Panc1 (cell line): ENCODE measurements around the gene CACNA1E. TPM values are rescaled to one million over a fixed set of nuclear protein-coding genes. Genes with fewer than 3 reads are reported as not detected.

Source experiments
- ATAC-seq: fragments of 200-7000 bp; cut with Tn5 transposase; 2 replicates; pipeline ENCODE4 v1.9.1; 2020; ENCODE audit warnings: mild to moderate bottlenecking, moderate library complexity
- Bru-seq: library from RNA; stranded (reverse); fragments of 400-500 nt; gene quantifications from one replicate; lab custom pipeline; 2021; lab: Mats Ljungman, UMichigan
- BruChase-seq, 2 experiments: library from RNA; stranded (reverse); fragments of 400-500 nt; gene quantifications; one replicate each; lab custom pipeline; 2021; lab: Mats Ljungman, UMichigan
- BruUV-seq: library from RNA; stranded (reverse); fragments of 400-500 nt; replicated peaks from 2 replicates; lab custom pipeline; 2021; lab: Mats Ljungman, UMichigan
- CTCF ChIA-PET: fragments of 300-600 bp; sonication (Branson Sonifier 250); formaldehyde crosslinking; loops from one replicate; lab custom pipeline; 2022; ENCODE audit warnings: antibody characterized with exemption; lab: Charles Lee
- POLR2A ChIA-PET: fragments of 300-600 bp; sonication (Branson Sonifier 250); formaldehyde crosslinking; loops from one replicate; lab custom pipeline; 2022; ENCODE audit warnings: antibody characterized with exemption; lab: Charles Lee
- DNase-seq: peaks from one replicate; pipeline ENCODE4 v3.0.0-alpha.2; 2010; ENCODE audit warnings: low read depth, low spot score
- H3K27ac ChIP-seq: 2 replicates; pipeline ENCODE4 v1.5.1; 2011; ENCODE audit warnings: mild to moderate bottlenecking, low read length, inconsistent platforms
- H3K27me3 ChIP-seq: fragments of 200-500 bp; sonication (Bioruptor generic); 2 replicates; pipeline ENCODE4 v1.6.0; 2014; ENCODE audit warnings: low read length, inconsistent platforms; ENCODE audit not compliant: control insufficient read depth, insufficient read depth
- H3K36me3 ChIP-seq: fragments of 200-500 bp; sonication (Bioruptor generic); 2 replicates; pipeline ENCODE4 v1.5.1; 2014; ENCODE audit warnings: inconsistent platforms, mild to moderate bottlenecking, low read length, moderate library complexity; ENCODE audit not compliant: control insufficient read depth, insufficient read depth
- H3K4me1 ChIP-seq: 2 replicates; pipeline ENCODE4 v1.5.1; 2011; ENCODE audit warnings: inconsistent platforms, mild to moderate bottlenecking, low read length, moderate library complexity; ENCODE audit not compliant: control insufficient read depth, insufficient read depth
- H3K4me3 ChIP-seq, 2 experiments: 2 replicates each; pipeline ENCODE4 v1.5.1; 2011 to 2012; ENCODE audit warnings: low read depth in 2 of 2, low read length in 2 of 2, mild to moderate bottlenecking in 2 of 2, inconsistent platforms in 1 of 2, moderate library complexity in 1 of 2
- H3K9me3 ChIP-seq: fragments of 200-500 bp; sonication (Bioruptor generic); 2 replicates; pipeline ENCODE4 v1.5.1; 2014; ENCODE audit warnings: low read depth, mild to moderate bottlenecking, inconsistent platforms, low read length, moderate library complexity; ENCODE audit not compliant: control insufficient read depth, insufficient read depth
- CTCF ChIP-seq: fragments of 450-650 bp; IDR thresholded peaks from 2 replicates; pipeline ENCODE4 v1.5.1; 2017; ENCODE audit warnings: mild to moderate bottlenecking
- POLR2AphosphoS5 ChIP-seq: IDR thresholded peaks from 2 replicates; pipeline ENCODE4 v1.6.1; 2012; ENCODE audit warnings: mild to moderate bottlenecking, low read depth, low read length, moderate library complexity
- REST ChIP-seq, 2 experiments: IDR thresholded peaks; 2 replicates each; pipeline ENCODE4 v1.6.1; 2011 to 2012; ENCODE audit warnings: low read depth in 2 of 2, control low read depth in 1 of 2, low read length in 1 of 2, mild to moderate bottlenecking in 1 of 2, moderate library complexity in 1 of 2; ENCODE audit not compliant: insufficient read depth in 1 of 2
- SIN3A ChIP-seq: IDR thresholded peaks from 2 replicates; pipeline ENCODE4 v1.6.1; 2012; ENCODE audit warnings: low read depth, mild to moderate bottlenecking, low read length, moderate library complexity, borderline replicate concordance; ENCODE audit not compliant: insufficient read depth
- TCF7L2 ChIP-seq: IDR thresholded peaks from 2 replicates; pipeline ENCODE4 v1.6.1; 2011; ENCODE audit warnings: mild to moderate bottlenecking, low read depth, low read length, inconsistent platforms
- in situ Hi-C: cut with HindIII; loops from 2 replicates; pipeline ENCODE4 v1.10.0; 2016; ENCODE audit warnings: low sequenced_read_pairs, low pct_unique_long_range_greater_than_20kb
- intact Hi-C: fragments of 100-400 bp; cut with micrococcal nuclease; formaldehyde crosslinking; loops from one replicate; pipeline ENCODE4 v1.10.0; 2022; ENCODE audit not compliant: unreplicated experiment
- long read RNA-seq: library from polyadenylated mRNA; unstranded; transcript quantifications from one replicate; pipeline ENCODE4 v2.0.0, GENCODE V29; 2021; ENCODE audit not compliant: unreplicated experiment
- polyA plus RNA-seq: library from polyadenylated mRNA; unstranded; fragments of >200 nt; gene quantifications from one replicate; pipeline ENCODE4 v1.2.1, GENCODE V29; 2012; ENCODE audit warnings: missing spikeins; ENCODE audit not compliant: insufficient read length
- total RNA-seq: library from RNA; stranded (reverse); gene quantifications from one replicate; pipeline ENCODE4 v1.2.1, GENCODE V29; 2021; ENCODE audit not compliant: unreplicated experiment

Gene CACNA1E
- total RNA-seq, result not detected
- not detected for polyA plus RNA-seq
- Bru-seq, nascent RNA, result percentile 5 among the genes with signal in this experiment
- BruChase-seq, experiment 1, labeled RNA remaining after a 2-hour chase, result percentile 10 among the genes with signal in this experiment
- percentile 15 among the genes with signal in this experiment for BruChase-seq, experiment 2, labeled RNA remaining after a 6-hour chase
- long read RNA-seq, result 0 reads

DNA sequence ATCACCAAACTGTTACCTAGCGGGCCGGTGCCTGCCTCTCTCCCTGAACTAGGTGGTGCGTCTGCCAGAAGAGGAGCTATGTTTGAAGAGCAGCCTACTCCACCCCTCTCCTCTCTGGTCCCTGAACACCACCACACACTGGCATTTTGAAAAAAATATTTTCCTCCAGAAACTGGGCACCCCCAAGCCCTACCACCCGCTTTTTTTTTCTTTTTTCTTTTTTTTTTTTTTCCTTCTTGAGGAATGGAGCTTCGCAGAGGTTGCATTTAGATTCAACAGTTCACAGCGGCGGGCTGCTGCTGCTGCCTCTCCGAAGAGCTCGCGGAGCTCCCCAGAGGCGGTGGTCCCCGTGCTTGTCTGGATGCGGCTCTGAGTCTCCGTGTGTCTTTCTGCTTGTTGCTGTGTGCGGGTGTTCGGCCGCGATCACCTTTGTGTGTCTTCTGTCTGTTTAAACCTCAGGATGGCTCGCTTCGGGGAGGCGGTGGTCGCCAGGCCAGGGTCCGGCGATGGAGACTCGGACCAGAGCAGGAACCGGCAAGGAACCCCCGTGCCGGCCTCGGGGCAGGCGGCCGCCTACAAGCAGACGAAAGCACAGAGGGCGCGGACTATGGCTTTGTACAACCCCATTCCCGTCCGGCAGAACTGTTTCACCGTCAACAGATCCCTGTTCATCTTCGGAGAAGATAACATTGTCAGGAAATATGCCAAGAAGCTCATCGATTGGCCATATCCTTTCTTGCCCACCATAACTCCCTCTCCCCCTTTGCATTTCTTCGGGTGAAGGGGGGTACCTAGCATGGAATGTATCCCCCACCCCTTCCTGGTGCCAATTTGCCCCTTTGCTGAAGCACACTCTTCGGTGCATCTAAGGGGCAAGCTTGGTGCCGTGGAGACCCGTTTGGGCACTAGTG lies at the start of gene CACNA1E:
CACNA1E (plus strand) TSS at position 233 of the 911 bp plus-strand sequence; CDS start at position 461, 228 bp downstream.
- Histone ChIP-seq H3K9me3 (no peaks in the 10 kb centered on the region), H3K36me3 (no peaks in the 10 kb centered on the region), H3K4me3 (peak within 1 kb of the TSS; percentile 12 to 22), H3K4me1 (peaks cover 4% of the 10 kb centered on the region), H3K27ac (no peak within 1 kb of the TSS), H3K27me3 (peaks cover 44% of the 10 kb centered on the region)
- no TSS peak for BruUV-seq
- in situ Hi-C loops, result no loop called here
- intact Hi-C loops, result no loop called here
- ATAC-seq, result no peak
- CTCF ChIA-PET, result no interaction called here
- DNase-seq, result no peak
- POLR2A ChIA-PET, result no interaction called here
- TF ChIP-seq REST (IDR thresholded peaks at IDR 0.05; ENCODE audit: insufficient read depth in 1 of 2, low read depth in 2 of 2, low read length in 1 of 2), result no peak
- no peak for TF ChIP-seq SIN3A
- TF ChIP-seq TCF7L2, result no peak
- TF ChIP-seq POLR2AphosphoS5, result no peak
- TF ChIP-seq CTCF, result no peak

DNA sequence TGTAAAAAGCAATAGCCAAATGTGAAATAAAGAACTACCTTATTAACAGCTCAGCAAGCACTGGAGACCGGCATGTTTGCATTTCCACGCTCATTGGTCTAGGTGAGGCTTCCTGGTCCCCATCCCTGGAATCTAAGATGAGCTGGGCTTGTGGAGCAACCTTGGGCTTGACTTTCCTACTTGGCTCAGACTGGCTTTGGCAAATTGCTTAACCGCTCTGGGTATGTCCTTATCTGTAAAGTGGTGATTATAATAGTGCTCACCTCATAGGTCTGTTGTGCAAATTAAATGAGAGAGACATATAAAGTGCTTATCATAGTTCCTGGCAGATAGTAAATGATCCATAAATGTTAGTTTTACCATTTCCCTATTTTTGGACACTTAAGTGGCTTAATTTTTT lies 49.4 kb upstream of the CACNA1E start:
- POLR2A ChIA-PET, result no interaction called here
- intact Hi-C loops (no loop called here), in situ Hi-C loops (no loop called here)
- Histone ChIP-seq H3K36me3 (no peaks in the 10 kb centered on the region), H3K9me3 (no peaks in the 10 kb centered on the region), H3K27ac (no peak overlapping the region), H3K4me3 (no peak overlapping the region), H3K27me3 (peaks cover 10% of the 10 kb centered on the region), H3K4me1 (no peaks in the 10 kb centered on the region)
- BruUV-seq, result no TSS peak
- ATAC-seq (no peak), DNase-seq (no peak)
- no peak for TF ChIP-seq SIN3A
- TF ChIP-seq CTCF, result no peak
- no peak for TF ChIP-seq POLR2AphosphoS5
- no peak for TF ChIP-seq TCF7L2
- TF ChIP-seq REST (IDR thresholded peaks at IDR 0.05; ENCODE audit: insufficient read depth in 1 of 2, low read depth in 2 of 2, low read length in 1 of 2), result no peak
- CTCF ChIA-PET, result no interaction called here
